GM18517 (cell line): Measurements from ENCODE around the gene SURF2.

Source experiments
- ATAC-seq: cut with Tn5 transposase; IDR thresholded peaks from one replicate; pipeline ENCODE4 v1.9.1; 2021; ENCODE audit warnings: mild to moderate bottlenecking, moderate library complexity; ENCODE audit not compliant: unreplicated experiment

The SURF2 gene

DNA sequence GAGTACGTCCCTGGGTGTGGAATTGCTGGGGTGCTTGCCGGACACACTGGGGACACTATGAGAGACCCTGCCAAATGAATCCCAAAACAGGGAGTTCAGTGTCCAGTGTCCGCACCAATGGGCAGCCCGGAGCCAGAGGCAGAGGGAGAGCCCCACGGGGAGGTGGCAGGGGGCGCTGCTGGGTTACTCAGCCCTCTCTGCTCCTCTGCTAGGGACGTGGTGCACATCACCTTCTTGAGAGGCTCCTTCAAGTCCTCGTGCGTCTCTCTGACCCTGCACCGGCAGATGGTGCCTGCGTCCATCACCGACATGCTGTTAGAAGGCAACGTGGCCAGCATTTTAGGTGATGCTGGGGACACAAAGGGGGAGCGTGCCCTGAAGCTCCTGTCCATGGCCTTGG, 40.6 kb downstream of the SURF2 start:
- ATAC-seq: no peak

- no peak for ATAC-seq
These were observed 41.0 kb downstream of the SURF2 start for GRCh38 chr9:133397370-133397769.

- no peak for ATAC-seq
These were observed 41.5 kb downstream of the SURF2 start for GRCh38 chr9:133397895-133398294.

DNA sequence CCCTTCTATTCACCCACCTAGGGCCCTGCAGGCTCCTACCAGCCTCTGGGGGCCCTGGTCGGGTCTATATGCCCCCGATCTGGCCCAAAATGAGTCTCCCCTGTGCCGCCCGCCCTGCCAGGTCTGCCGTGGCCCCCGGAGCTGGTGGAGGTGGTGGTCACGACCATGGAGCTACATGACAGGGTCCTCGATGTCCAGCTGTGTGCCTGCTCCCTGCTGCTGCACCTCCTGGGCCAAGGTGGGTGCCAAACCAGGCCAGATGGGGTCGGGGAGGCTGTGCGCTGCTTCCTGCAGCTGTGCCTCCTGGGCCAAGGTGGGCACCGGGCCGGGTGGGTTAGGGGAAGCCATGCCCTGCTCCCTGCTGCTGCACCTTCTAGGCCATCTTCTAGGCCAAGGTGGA, 43.9 kb downstream of the SURF2 start:
- no peak for ATAC-seq

DNA sequence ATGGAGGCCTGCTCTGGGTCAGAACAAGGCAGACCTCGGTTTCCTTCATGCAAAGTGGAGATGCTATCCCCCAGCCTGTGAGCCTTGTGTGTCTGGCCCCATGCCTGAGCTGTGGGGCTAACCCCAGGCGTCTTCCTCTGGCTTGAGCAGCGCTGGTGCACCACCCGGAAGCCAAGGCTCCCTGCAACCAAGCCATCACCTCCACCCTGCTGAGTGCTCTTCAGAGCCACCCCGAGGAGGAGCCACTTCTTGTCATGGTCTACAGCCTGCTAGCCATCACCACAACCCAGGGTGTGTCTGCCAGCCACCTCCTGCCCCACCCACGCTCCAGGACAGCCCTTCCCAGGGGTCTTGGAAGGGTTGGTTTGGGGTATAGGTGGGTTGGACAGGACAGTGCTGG, 45.2 kb downstream of the SURF2 start:
- no peak for ATAC-seq

- no peak for ATAC-seq
These were observed 46.3 kb downstream of the SURF2 start for GRCh38 chr9:133402689-133403088.

GRCh38 chr9:133403766-133404453, 47.6 kb downstream of the SURF2 start:
- no peak for ATAC-seq

DNA sequence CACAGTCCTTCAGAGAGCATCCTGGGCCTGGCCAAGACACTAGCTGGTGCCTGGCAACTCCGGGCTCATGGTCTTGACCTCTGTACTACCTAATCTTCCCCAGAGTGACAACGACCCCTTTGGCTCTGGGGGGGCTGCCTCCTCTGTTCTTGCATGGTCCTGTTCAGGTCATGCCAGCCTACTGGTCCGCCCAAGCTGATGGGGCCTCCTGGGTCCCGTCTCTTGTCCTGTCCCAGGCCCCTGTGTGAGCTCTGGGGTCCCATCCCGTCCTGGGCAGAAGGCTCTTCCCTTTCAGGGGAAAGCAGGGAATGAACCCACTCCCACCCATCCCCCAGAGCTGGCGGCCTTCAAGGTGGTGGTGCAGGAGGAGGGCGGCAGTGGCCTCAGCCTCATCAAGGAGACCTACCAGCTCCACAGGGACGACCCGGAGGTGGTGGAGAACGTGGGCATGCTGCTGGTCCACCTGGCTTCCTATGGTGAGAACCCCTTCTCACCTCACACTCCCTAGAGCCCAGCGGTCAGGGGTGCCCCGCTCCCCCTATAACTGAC, 48.2 kb downstream of the SURF2 start:
- no peak for ATAC-seq

DNA sequence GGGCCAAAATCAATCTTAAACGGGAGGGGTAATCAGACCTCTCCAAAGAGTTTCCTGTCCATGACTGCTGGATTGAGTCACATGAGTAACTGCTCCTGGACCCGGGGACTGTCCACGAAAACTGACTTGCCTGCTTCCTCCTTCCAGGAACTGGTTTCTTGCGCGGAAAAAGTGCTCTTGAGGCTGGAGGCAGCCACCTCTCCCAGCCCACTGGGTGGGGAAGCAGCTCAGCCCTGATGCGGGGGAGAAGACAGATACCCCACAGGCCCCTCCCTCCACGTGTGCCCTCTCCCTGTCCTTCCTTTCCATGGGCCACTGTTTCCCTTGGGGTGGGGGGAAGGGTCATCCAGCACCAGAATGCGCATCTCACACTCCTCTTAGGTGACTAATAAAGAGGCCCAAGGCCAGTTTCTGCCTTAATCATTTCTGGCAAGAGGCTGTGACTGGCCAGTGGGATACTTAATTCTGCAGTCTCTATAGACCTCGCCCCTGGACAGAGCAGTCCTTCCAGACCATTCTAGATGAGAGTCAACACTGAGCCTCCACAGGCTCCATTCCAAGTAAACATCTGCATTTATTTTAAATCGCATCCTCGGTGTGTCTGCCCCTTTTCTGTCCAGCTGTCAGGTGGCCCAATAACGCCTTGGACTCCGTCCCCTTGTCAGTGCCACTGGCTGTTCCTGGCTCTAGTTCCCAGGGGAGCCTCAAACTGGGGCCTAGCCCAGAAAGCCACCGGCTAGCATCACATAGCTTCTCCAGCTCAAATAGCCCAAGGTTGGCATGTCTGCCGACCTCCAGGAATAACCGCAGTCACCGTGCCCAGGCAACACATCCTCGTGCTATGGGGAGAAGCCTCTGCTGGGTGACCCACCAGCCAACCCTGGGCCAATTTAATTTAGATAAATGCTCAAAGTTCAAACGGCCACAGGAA, 49.4 kb downstream of the SURF2 start:
- no peak for ATAC-seq

- no peak for ATAC-seq
These were observed 50.3 kb downstream of the SURF2 start for GRCh38 chr9:133406480-133407307.

- ATAC-seq: no peak
These were observed 51.7 kb downstream of the SURF2 start for GRCh38 chr9:133408042-133408441.
